ENCODE measurements around the gene COL6A3.
"Not testable (repeated sequence)": the region's sequence is repeated elsewhere in the genome, so short reads cannot be mapped to it uniquely, and the experiment has no call there.

The COL6A3 gene

GRCh38 chr2:237314198-237314597 is 99.8 kb downstream of the COL6A3 start:
- DNase-seq, result no peak

GRCh38 chr2:237312021-237312755 is 101.8 kb downstream of the COL6A3 start:
- DNase-seq, result no peak

- DNase-seq, result no peak
These were observed 103.3 kb downstream of the COL6A3 start for GRCh38 chr2:237310515-237311114.

GRCh38 chr2:237309416-237309815 is 104.5 kb downstream of the COL6A3 start:
- no peak for DNase-seq

GRCh38 chr2:237309011-237309410 is 105.0 kb downstream of the COL6A3 start:
- no peak for DNase-seq

- DNase-seq, result no peak
These were observed 106.5 kb downstream of the COL6A3 start for GRCh38 chr2:237307474-237307873.

GRCh38 chr2:237306787-237307170 is 107.2 kb downstream of the COL6A3 start:
- no peak for DNase-seq

GRCh38 chr2:237306083-237306786 is 107.7 kb downstream of the COL6A3 start:
- no peak for DNase-seq

- no peak for DNase-seq
These were observed 108.4 kb downstream of the COL6A3 start for GRCh38 chr2:237305579-237305978.

- no peak for DNase-seq
These were observed 109.0 kb downstream of the COL6A3 start for GRCh38 chr2:237304763-237305514.

- DNase-seq, result not testable (repeated sequence)
These were observed 110.7 kb downstream of the COL6A3 start for GRCh38 chr2:237303244-237303643.

- no peak for DNase-seq
These were observed 112.4 kb downstream of the COL6A3 start for GRCh38 chr2:237301595-237301994.

- no peak for DNase-seq
These were observed 113.2 kb downstream of the COL6A3 start for GRCh38 chr2:237300739-237301138.

GRCh38 chr2:237299906-237300305 is 114.1 kb downstream of the COL6A3 start:
- no peak for DNase-seq

GRCh38 chr2:237298151-237299118 is 115.5 kb downstream of the COL6A3 start:
- DNase-seq, result no peak

- no peak for DNase-seq
These were observed 116.4 kb downstream of the COL6A3 start for GRCh38 chr2:237297421-237298150.

GRCh38 chr2:237296756-237297155 is 117.2 kb downstream of the COL6A3 start:
- DNase-seq, result no peak

GRCh38 chr2:237295889-237296480 is 118.0 kb downstream of the COL6A3 start:
- no peak for DNase-seq

GRCh38 chr2:237294460-237294859 is 119.5 kb downstream of the COL6A3 start:
- no peak for DNase-seq

- no peak for DNase-seq
These were observed 120.0 kb downstream of the COL6A3 start for GRCh38 chr2:237293978-237294377.

All from NCI-H1436 (cell line).